Measurements from ENCODE around the gene BIK. TPM values are rescaled to one million over a fixed set of nuclear protein-coding genes. Genes with fewer than 3 reads are reported as not detected.
"Not testable (repeated sequence)": the region's sequence is repeated elsewhere in the genome, so short reads cannot be mapped to it uniquely, and the experiment has no call there.

Gene BIK
- total RNA-seq, 1 donor from 2014 or later = 0.46 TPM

- no peak for DNase-seq (ENCODE audit: low read depth, low spot score)
Measured at GRCh38 chr22:43134553-43134952, 24.0 kb downstream of the BIK start.

GRCh38 chr22:43135565-43135964, 25.0 kb downstream of the BIK start:
- DNase-seq (ENCODE audit: low read depth, low spot score) = no peak

GRCh38 chr22:43136255-43136654, 25.7 kb downstream of the BIK start:
- DNase-seq (ENCODE audit: low read depth, low spot score) = no peak

- DNase-seq (ENCODE audit: low read depth, low spot score) = no peak
Measured at GRCh38 chr22:43136801-43137200, 26.3 kb downstream of the BIK start.

DNA sequence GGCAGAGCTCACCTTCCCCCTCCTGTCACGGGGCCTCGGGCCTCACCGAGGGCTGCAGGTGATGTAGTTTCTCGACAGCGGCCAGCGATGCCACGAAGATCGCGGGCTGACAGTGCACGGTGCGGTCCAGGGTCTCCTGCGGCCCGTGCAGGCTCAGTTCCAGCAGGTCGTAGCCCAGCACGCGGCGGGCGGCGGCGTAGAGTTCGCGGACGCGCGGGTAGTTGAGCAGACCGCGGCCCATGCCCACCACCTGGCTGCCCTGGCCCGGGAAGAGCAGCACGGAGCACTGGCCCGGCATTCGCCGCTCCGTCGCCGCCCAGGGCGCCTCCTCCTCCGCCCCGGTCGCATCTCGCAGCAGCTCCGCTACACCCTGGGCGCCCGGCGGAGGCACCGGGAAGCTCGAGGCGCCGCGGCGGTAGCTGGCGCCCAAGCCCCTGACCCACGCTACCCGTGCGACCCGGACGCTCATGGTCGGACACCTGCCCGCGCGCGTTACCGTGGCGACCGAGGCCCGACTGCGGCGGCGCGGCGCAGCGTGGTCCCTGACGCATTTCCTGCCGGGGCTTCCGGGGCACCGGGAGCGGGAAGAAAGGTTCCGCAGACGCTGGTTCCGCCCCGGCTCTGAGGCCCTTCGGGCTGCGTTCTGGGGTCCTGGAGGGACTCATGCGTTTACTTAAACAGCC, 32.5 kb downstream of the BIK start, which contains the start of gene MCAT:
MCAT (minus strand) TSS at position 519 of the 683 bp plus-strand sequence; CDS start at position 469, 50 bp downstream.
- no peak for DNase-seq (ENCODE audit: low read depth, low spot score)

- DNase-seq (ENCODE audit: low read depth, low spot score) = no peak
Measured at GRCh38 chr22:43144949-43145348, 34.4 kb downstream of the BIK start.

- not testable (repeated sequence) for DNase-seq (ENCODE audit: low read depth, low spot score)
Measured at GRCh38 chr22:43145371-43145770, 34.8 kb downstream of the BIK start.

GRCh38 chr22:43146332-43146731, 35.8 kb downstream of the BIK start:
- not testable (repeated sequence) for DNase-seq (ENCODE audit: low read depth, low spot score)

DNA sequence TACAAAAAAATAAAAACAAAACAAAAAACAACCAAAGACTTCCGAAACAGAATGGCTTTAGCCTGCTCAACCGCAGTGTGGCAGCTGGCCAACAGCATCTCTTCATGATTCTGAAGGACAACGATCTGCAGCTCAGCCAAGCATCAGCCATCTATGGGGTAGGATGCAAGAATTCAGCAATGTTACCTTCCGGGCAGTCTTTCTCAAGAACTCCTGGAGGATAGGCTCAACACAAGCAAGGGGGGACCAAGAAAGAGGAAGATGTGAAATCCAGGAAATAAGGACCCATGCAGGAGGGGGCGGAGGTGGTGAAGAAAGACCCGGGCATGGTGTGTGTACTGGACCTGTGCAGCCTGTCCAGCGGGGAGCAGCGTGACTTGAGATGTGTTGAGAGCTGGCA, 37.3 kb downstream of the BIK start:
- DNase-seq (ENCODE audit: low read depth, low spot score) = no peak

- no peak for DNase-seq (ENCODE audit: low read depth, low spot score)
Measured at GRCh38 chr22:43148581-43148980, 38.0 kb downstream of the BIK start.

DNA sequence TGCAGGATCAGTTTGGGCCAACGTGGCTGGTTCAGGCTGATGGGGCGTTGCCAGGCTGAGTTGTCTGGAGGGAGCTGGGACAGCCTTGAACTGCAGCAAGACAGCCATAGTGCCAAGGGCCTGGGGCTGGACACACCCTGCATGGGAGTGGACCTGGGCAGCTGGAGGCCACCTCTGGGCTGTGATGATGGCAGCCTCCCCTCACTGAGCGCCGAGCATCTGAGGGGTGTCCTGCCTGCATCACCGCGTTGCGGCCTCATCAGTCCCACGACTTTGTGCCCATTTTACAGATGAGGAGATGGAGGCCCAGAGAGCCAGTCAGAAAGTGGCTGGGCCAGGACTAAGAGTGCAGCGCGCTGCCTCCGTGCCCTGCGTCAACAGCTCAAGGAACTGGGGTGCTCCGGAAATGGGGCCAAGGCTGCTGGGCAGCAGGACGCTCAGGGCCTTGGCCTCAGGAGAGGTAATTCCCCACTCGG, 40.2 kb downstream of the BIK start:
- DNase-seq (ENCODE audit: low read depth, low spot score) = no peak

DNA sequence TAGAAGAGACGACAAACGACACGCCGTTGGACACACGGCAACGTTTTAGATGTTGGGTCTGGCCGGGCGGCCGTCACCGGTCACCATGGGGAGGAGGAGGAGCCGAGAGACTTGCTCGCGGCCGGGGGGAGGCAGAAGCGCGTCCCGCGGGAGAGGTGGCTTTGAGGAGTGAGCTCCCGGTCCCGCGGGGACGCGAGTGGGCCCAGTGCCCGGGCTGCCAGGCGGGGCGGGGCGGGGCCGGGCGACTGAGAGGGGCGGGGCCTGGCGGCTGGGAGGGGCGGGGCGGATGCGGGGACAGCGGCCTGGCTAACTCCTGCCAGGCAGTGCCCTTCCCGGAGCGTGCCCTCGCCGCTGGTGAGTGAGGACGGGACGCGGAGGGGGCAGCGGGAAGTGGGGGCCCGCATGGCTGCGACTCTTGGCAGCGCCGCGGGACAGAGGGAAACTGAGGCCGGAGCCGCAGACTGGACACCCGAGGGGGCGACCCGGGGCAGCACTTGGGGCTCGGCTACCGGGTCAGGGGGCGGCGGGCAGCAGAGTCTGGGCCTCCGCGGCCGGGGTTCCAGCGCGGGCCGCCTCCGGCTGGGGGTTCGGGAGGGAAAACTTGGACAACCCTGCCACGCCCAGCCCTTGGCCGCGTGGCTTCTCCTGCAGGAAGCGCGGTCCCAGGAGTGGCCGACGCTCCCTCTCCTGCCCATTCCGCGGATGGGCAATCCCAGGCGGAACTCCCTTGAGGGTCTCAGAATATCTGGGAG, 40.9 kb downstream of the BIK start, which contains the start of gene TSPO:
TSPO (plus strand) TSS at position 309 of the 752 bp plus-strand sequence. CDS start 7,680 bp downstream, outside the sequence.
- DNase-seq (ENCODE audit: low read depth, low spot score) = no peak

- no peak for DNase-seq (ENCODE audit: low read depth, low spot score)
Measured at GRCh38 chr22:43152003-43152356, 41.4 kb downstream of the BIK start.

DNA sequence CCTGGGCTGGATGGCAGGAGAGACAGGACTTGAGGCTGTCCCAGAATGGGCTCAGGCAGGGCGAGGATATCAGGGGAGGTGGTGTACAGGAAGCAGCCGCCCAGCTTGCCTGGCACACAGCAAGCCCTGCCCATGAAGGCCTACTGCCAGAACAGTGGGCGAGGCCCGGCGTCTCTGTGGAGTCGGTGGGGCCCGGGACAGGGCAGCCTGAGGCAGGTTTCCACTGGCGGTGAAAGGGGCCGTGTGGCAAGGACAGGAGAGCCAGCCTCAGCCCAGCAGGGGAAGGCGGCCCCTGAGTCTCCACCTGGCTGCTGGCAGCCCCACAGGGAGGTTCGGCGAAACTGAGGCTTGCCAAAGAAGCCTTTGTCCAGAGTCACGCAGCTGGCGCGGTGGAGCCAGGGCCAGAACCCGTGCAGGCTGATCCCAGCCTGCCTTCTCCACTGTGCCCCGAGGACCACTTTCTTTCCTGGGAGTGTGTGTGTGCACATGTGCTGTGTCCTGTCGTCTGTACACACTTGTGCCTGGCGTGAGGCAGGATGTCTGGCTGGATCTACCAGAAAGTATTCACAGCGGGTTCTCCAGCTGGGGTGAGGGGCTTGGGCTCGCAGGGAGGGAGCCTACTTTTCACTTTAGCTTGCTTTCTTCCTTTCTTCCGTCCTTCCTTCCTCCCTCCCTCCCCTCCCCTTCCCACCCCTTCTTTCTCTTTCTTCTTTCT, 42.0 kb downstream of the BIK start:
- no peak for DNase-seq (ENCODE audit: low read depth, low spot score)

DNA sequence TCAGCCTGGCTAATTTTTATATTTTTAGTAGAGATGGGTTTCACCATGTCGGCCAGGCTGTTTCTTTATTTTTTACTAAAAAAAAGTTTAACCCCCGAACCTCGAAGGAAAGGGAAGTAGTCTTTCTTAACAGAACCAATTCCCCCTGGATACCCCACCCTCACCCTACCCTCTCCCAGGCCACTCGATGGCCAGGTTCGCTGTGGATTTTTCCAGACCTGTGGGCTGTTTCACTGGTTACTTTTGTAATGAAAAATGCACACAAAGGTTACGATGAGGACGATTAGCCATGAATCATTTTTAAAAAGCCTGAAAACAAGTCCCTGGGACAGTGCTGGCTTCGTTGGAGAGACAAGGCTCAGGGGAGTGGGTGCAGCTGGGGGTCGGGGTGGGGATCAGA, 43.3 kb downstream of the BIK start:
- DNase-seq (ENCODE audit: low read depth, low spot score) = no peak

DNA sequence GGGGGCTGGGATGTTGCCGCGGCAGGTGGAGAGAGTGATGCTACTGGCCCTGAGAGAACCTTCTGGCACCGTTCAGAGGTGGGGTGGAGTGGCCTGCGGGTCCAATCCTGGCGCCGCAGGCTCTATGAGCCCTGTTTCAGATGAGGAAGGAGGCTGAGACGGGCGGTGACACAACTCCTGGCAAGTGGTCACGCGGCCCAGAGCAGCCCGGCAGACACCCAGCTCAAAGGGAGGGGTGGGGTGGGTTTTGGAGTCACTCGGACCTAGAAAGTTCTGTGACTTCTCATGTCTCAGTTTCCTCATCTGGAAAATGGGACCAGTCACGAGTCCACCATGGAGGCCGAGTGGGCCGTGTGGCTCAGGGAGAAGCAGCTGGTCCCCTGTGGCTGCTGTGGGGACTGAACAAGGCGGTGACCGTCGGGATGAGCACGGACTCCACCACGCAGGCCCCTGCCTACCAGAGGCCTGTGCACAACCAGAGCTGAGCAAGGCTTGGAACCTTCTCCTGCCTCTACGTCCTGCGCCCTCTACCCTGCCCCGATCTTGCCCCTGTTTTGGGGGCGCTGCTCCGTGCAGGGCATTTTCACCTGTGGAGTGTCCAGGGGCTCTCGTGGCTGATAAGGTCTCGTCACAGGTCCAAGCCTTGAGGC, 44.5 kb downstream of the BIK start:
- no peak for DNase-seq (ENCODE audit: low read depth, low spot score)

DNA sequence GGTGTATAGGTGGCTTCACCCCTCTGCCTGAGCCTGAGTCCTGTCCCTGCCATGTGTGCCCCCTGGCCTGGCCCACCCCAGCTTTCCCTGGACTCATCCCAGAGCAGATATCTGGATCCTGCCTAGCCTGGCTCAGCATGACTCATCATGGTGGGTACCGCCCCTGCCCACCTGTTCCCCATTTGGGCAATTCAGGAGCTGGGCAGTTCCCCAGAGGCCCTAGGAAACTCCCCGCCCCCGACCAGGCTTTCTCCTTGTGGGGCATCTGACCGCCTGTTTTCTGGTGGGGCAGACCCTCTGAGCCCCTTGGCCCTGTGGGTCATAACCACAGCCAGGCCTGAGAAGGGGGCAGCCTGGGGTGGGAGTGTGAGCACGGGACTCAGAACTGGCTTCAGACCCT, 45.2 kb downstream of the BIK start:
- no peak for DNase-seq (ENCODE audit: low read depth, low spot score)

DNA sequence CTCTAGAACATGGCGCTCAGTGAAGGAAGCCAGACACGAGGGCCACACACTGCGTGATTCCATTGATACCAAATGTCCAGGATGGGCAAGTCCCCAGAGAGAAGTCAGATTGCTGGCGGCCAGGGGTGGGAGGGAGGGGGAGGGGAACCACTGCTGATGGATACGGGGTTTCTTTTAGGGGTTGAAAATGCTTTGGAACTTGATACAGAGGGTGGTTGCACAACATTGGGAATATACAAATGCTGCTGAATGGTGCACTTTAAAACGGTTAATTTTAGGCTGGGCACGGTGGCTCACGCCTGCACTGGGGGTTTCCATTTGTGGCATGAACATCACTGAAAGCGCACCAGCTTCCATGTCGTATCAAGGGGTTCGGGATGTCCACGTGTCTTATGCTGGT, 45.9 kb downstream of the BIK start:
- no peak for DNase-seq (ENCODE audit: low read depth, low spot score)

GRCh38 chr22:43157874-43158546, 47.5 kb downstream of the BIK start:
- no peak for DNase-seq (ENCODE audit: low read depth, low spot score)

GRCh38 chr22:43158778-43159483, 48.4 kb downstream of the BIK start:
- no peak for DNase-seq (ENCODE audit: low read depth, low spot score)

Measured in pulmonary artery endothelial cell (primary cell).